Neuronal stem cell (in vitro differentiated cells): ENCODE results near the gene HMGCS2.
A peak's percentile ranks its signal among the peaks of the same experiment; 100 is the strongest.

Source experiments
- DNase-seq: peaks from one replicate; pipeline ENCODE4 v3.0.0-alpha.2; 2013; ENCODE audit warnings: low spot score
- H2AFZ ChIP-seq: one replicate; pipeline ENCODE4 v1.6.1; 2013; ENCODE audit warnings: mild to moderate bottlenecking, low read length, inconsistent platforms
- H2AK5ac ChIP-seq: 2 replicates; pipeline ENCODE4 v1.6.1; 2013; ENCODE audit warnings: low read depth, mild to moderate bottlenecking, inconsistent platforms, low read length, moderate library complexity, mixed read lengths
- H2BK120ac ChIP-seq: 2 replicates; pipeline ENCODE4 v1.6.1; 2013; ENCODE audit warnings: low read depth, mild to moderate bottlenecking, inconsistent platforms, low read length, moderate library complexity, mixed read lengths
- H2BK12ac ChIP-seq: one replicate; pipeline ENCODE4 v1.6.1; 2013; ENCODE audit warnings: low read length, inconsistent platforms
- H2BK15ac ChIP-seq: 2 replicates; pipeline ENCODE4 v1.6.1; 2013; ENCODE audit warnings: mild to moderate bottlenecking, low read length, inconsistent platforms, mixed read lengths
- H2BK5ac ChIP-seq: one replicate; pipeline ENCODE4 v1.6.1; 2013; ENCODE audit warnings: inconsistent platforms, mild to moderate bottlenecking, low read length, moderate library complexity
- H3K14ac ChIP-seq: one replicate; pipeline ENCODE4 v1.6.1; 2013; ENCODE audit warnings: low read length, inconsistent platforms
- H3K18ac ChIP-seq: 2 replicates; pipeline ENCODE4 v1.6.1; 2013; ENCODE audit warnings: low read length, inconsistent platforms
- H3K23ac ChIP-seq: 2 replicates; pipeline ENCODE4 v1.6.1; 2013; ENCODE audit warnings: low read depth, mild to moderate bottlenecking, mixed read lengths, low read length, inconsistent platforms; ENCODE audit not compliant: poor library complexity
- H3K27ac ChIP-seq: replicated peaks from 3 replicates; pipeline ENCODE4 v1.5.1; 2013; ENCODE audit warnings: low read length, inconsistent platforms
- H3K27me3 ChIP-seq, 3 experiments: 2 replicates each; pipeline ENCODE4 v1.6.1; 2013; ENCODE audit warnings: low read length in 3 of 3, mild to moderate bottlenecking in 2 of 3, inconsistent platforms in 1 of 3, low read depth in 1 of 3, mixed read lengths in 1 of 3, moderate library complexity in 1 of 3; ENCODE audit not compliant: control insufficient read depth in 3 of 3, insufficient read depth in 3 of 3
- H3K36me3 ChIP-seq, 2 donors: replicated peaks in 1 of 2; 2 replicates each; pipeline ENCODE4 v1.6.1; 2013; ENCODE audit warnings: low read length in 2 of 2; ENCODE audit not compliant: control insufficient read depth in 2 of 2, insufficient read depth in 2 of 2
- H3K4ac ChIP-seq: 2 replicates; pipeline ENCODE4 v1.6.1; 2013; ENCODE audit warnings: inconsistent platforms, mild to moderate bottlenecking, low read length, moderate library complexity
- H3K4me1 ChIP-seq, 2 donors: 1 replicate in 1 of 2; 2 replicates in 1 of 2; pipeline ENCODE4 v1.6.1; 2013; ENCODE audit warnings: low read length in 2 of 2, low read depth in 1 of 2; ENCODE audit not compliant: control insufficient read depth in 2 of 2, insufficient read depth in 1 of 2
- H3K4me2 ChIP-seq: one replicate; pipeline ENCODE4 v1.6.1; 2013; ENCODE audit warnings: mild to moderate bottlenecking, low read length, inconsistent platforms; ENCODE audit not compliant: insufficient read depth, poor library complexity, severe bottlenecking
- H3K4me3 ChIP-seq, 2 donors: 2 replicates each; pipeline ENCODE4 v1.5.1; 2013; ENCODE audit warnings: low read length in 2 of 2, mild to moderate bottlenecking in 2 of 2, inconsistent platforms in 1 of 2, moderate library complexity in 1 of 2
- H3K79me1 ChIP-seq: one replicate; pipeline ENCODE4 v1.6.1; 2013; ENCODE audit warnings: low read depth, mild to moderate bottlenecking, inconsistent platforms, low read length, moderate library complexity
- H3K9ac ChIP-seq: one replicate; pipeline ENCODE4 v1.6.1; 2013; ENCODE audit warnings: mild to moderate bottlenecking, low read depth, low read length, inconsistent platforms; ENCODE audit not compliant: poor library complexity
- H3K9me3 ChIP-seq, 2 donors: replicated peaks in 1 of 2; 2 replicates each; pipeline versions ENCODE3 to v1.6.1; 2013; ENCODE audit warnings: low read length in 2 of 2, mild to moderate bottlenecking in 2 of 2, inconsistent platforms in 1 of 2, low read depth in 1 of 2, mixed read lengths in 1 of 2, moderate library complexity in 1 of 2; ENCODE audit not compliant: control insufficient read depth in 2 of 2, insufficient read depth in 1 of 2
- H4K8ac ChIP-seq: one replicate; pipeline ENCODE4 v1.6.1; 2013; ENCODE audit warnings: low read depth, mild to moderate bottlenecking, inconsistent platforms, low read length, moderate library complexity
- H4K91ac ChIP-seq: one replicate; pipeline ENCODE4 v1.6.1; 2013; ENCODE audit warnings: low read length, low read depth, mild to moderate bottlenecking, inconsistent platforms; ENCODE audit not compliant: poor library complexity
- WGBS, 2 donors: extraction: QIAGEN DNeasy Blood & Tissue Kit; methylation state at CpG; one replicate each; pipeline ENCODE4 v1.1.7; 2013; ENCODE audit warnings: missing lambda C conversion rate in 2 of 2, mixed read lengths in 1 of 2; ENCODE audit not compliant: insufficient read length in 2 of 2, insufficient replicate concordance in 1 of 2; ENCODE audit errors: extremely low coverage in 2 of 2; 5-methylcytosine and 5-hydroxymethylcytosine counted together

The HMGCS2 gene

DNA sequence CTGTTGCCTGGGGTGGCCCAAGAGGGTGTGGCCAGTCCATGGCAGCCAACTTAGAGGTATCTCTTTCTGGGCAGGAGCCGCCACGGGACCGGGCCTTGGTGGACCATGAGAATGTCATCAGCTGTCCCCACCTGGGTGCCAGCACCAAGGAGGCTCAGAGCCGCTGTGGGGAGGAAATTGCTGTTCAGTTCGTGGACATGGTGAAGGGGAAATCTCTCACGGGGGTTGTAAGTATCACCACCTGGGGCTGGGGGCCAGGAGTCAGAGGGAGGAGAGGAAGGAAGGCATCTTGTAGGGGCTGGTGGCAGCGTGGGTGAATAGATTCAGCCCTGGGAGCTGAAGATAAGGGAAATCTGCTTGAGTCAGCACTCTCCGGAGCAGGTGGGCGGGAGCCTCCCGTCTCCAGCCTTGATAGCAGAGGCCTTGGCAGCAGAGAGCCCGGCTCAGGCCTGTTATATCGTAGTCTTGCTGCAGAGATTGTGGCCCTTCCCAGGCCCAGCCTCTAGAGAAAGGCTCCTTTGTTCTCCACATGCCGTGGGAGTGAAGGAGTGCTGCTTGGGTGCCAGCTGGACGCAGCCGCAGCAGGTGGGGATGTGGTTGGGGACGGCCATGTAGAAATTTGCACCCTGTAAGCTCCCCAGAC, 31.5 kb downstream of the HMGCS2 start:
- no peak overlapping the region for H2BK15ac ChIP-seq
- H3K4me1 ChIP-seq = peaks cover 0 to 11% of the 10 kb centered on the region in 2 donors
- H3K27me3 ChIP-seq = no peaks in the 10 kb centered on the region
- peak overlapping the region; percentile 32 for H3K27ac ChIP-seq
- no CpG with 5 or more reads among the region's 16 CpGs for WGBS, 2 donors
- peaks cover 4% of the 10 kb centered on the region for H3K79me1 ChIP-seq
- peak overlapping the region; percentile 25 for H3K18ac ChIP-seq
- H4K91ac ChIP-seq = no peak overlapping the region
- H2AFZ ChIP-seq = no peak overlapping the region
- no peak overlapping the region for H2BK120ac ChIP-seq
- H2BK5ac ChIP-seq = no peak overlapping the region
- H2BK12ac ChIP-seq = no peak overlapping the region
- no peak for DNase-seq
- no peak overlapping the region for H4K8ac ChIP-seq
- H3K14ac ChIP-seq = peak overlapping the region; percentile 27
- H3K4ac ChIP-seq = no peak overlapping the region
- H3K36me3 ChIP-seq = peaks cover 78 to 99% of the 10 kb centered on the region in 2 donors
- H3K23ac ChIP-seq = no peak overlapping the region
- H3K9ac ChIP-seq = no peak overlapping the region
- peaks cover 0 to 1% of the 10 kb centered on the region in 2 donors for H3K9me3 ChIP-seq
- H3K4me2 ChIP-seq = no peak overlapping the region
- no peak overlapping the region for H3K4me3 ChIP-seq
- no peak overlapping the region for H2AK5ac ChIP-seq

DNA sequence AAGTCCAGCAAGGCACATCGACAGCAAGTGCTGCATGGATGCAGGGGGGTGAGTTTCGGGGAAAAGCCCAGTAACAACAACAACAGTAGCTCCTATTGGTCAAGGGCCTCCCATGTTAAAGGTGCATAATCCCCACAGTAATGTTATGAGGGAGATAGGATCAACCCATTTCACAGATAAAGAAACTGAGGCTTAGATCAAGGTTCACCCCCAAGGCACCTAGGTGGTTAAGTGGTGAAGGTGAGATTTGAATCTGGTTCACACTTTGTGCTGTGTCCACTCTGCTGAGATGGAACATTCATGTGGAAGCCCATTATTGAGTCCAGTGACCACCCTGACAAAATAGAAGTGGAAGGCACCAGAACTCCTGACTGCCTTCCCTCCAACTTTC, 32.1 kb downstream of the HMGCS2 start:
- H4K8ac ChIP-seq = no peak overlapping the region
- no peak overlapping the region for H3K4ac ChIP-seq
- no peak overlapping the region for H3K23ac ChIP-seq
- no peak overlapping the region for H2BK15ac ChIP-seq
- H3K79me1 ChIP-seq = peaks cover 5% of the 10 kb centered on the region
- no peak overlapping the region for H3K4me2 ChIP-seq
- H2BK120ac ChIP-seq = no peak overlapping the region
- no peak overlapping the region for H2BK5ac ChIP-seq
- no peak overlapping the region for H2AK5ac ChIP-seq
- H2AFZ ChIP-seq = no peak overlapping the region
- no CpG with 5 or more reads among the region's 2 CpGs for WGBS, 2 donors
- no peak overlapping the region for H2BK12ac ChIP-seq
- DNase-seq = no peak
- H3K27ac ChIP-seq = no peak overlapping the region
- H3K4me1 ChIP-seq = peaks cover 0 to 11% of the 10 kb centered on the region in 2 donors
- no peak overlapping the region for H3K14ac ChIP-seq
- H4K91ac ChIP-seq = no peak overlapping the region
- H3K27me3 ChIP-seq = no peaks in the 10 kb centered on the region
- peaks cover 0 to 1% of the 10 kb centered on the region in 2 donors for H3K9me3 ChIP-seq
- no peak overlapping the region for H3K18ac ChIP-seq
- H3K4me3 ChIP-seq = no peak overlapping the region
- no peak overlapping the region for H3K9ac ChIP-seq
- peaks cover 73 to 99% of the 10 kb centered on the region in 2 donors for H3K36me3 ChIP-seq

DNA sequence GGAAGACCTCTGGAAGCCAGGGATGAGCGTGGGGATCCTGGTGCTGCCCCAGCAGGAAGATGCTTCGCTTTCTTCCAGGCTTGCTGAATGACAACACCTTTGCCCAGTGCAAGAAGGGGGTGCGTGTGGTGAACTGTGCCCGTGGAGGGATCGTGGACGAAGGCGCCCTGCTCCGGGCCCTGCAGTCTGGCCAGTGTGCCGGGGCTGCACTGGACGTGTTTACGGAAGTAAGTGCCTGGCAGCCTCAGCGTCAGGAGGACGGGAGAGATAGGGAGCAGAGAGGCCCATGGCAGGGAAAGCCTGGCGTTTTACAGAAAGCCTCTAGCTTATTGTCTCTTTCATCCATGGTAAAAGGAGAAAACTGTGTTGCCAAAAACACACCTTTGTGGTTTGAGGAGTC, 33.5 kb downstream of the HMGCS2 start:
- H3K4me1 ChIP-seq = peaks cover 0 to 15% of the 10 kb centered on the region in 2 donors
- no peak overlapping the region for H3K4me2 ChIP-seq
- no peak overlapping the region for H2BK5ac ChIP-seq
- H3K27ac ChIP-seq = no peak overlapping the region
- no peak overlapping the region for H4K91ac ChIP-seq
- no peak overlapping the region for H2AFZ ChIP-seq
- no peak overlapping the region for H3K4ac ChIP-seq
- no peak overlapping the region for H3K23ac ChIP-seq
- no peak overlapping the region for H3K14ac ChIP-seq
- H4K8ac ChIP-seq = no peak overlapping the region
- H3K18ac ChIP-seq = no peak overlapping the region
- no peak overlapping the region for H3K4me3 ChIP-seq
- peaks cover 0 to 1% of the 10 kb centered on the region in 2 donors for H3K9me3 ChIP-seq
- H2BK15ac ChIP-seq = no peak overlapping the region
- no peak overlapping the region for H2BK120ac ChIP-seq
- H2BK12ac ChIP-seq = no peak overlapping the region
- peaks cover 66 to 99% of the 10 kb centered on the region in 2 donors for H3K36me3 ChIP-seq
- no peak for DNase-seq
- peaks cover 9% of the 10 kb centered on the region for H3K79me1 ChIP-seq
- H3K9ac ChIP-seq = no peak overlapping the region
- no CpG with 5 or more reads among the region's 14 CpGs for WGBS, 2 donors
- H3K27me3 ChIP-seq = no peaks in the 10 kb centered on the region
- no peak overlapping the region for H2AK5ac ChIP-seq

- no peak overlapping the region for H3K14ac ChIP-seq
- no peak overlapping the region for H3K27ac ChIP-seq
- H2AFZ ChIP-seq = no peak overlapping the region
- no peak overlapping the region for H3K4me2 ChIP-seq
- no peaks in the 10 kb centered on the region for H3K27me3 ChIP-seq
- no peak overlapping the region for H2BK120ac ChIP-seq
- H3K18ac ChIP-seq = no peak overlapping the region
- no peak overlapping the region for H4K8ac ChIP-seq
- WGBS, 2 donors = no CpG with 5 or more reads among the region's 3 CpGs
- no peak overlapping the region for H2BK5ac ChIP-seq
- H3K9ac ChIP-seq = no peak overlapping the region
- no peak overlapping the region for H4K91ac ChIP-seq
- no peak overlapping the region for H2AK5ac ChIP-seq
- peaks cover 0 to 15% of the 10 kb centered on the region in 2 donors for H3K4me1 ChIP-seq
- H3K36me3 ChIP-seq = peaks cover 66 to 99% of the 10 kb centered on the region in 2 donors
- DNase-seq = no peak
- no peak overlapping the region for H3K23ac ChIP-seq
- peaks cover 0 to 1% of the 10 kb centered on the region in 2 donors for H3K9me3 ChIP-seq
- H3K79me1 ChIP-seq = peaks cover 9% of the 10 kb centered on the region
- H2BK15ac ChIP-seq = no peak overlapping the region
- H2BK12ac ChIP-seq = no peak overlapping the region
- no peak overlapping the region for H3K4me3 ChIP-seq
- no peak overlapping the region for H3K4ac ChIP-seq
Measured at GRCh38 chr1:119733754-119734153, 35.0 kb downstream of the HMGCS2 start.
